NCI-H1092 (cell line): ENCODE measurements around the gene CD46.
"Not testable (repeated sequence)": the region's sequence is repeated elsewhere in the genome, so short reads cannot be mapped to it uniquely, and the experiment has no call there.

Source experiments
- DNase-seq: peaks from one replicate; lab custom pipeline; 2025; lab: John Stamatoyannopoulos, UW

The CD46 gene

GRCh38 chr1:207751790-207752455 is at the start of gene CD46:
Gene CD46 (plus strand): TSS chr1:207752054. CDS start chr1:207752213, 159 bp downstream.
- peak; percentile 91 for DNase-seq

GRCh38 chr1:207702317-207702716 is 49.5 kb upstream of the CD46 start:
- no peak for DNase-seq

DNA sequence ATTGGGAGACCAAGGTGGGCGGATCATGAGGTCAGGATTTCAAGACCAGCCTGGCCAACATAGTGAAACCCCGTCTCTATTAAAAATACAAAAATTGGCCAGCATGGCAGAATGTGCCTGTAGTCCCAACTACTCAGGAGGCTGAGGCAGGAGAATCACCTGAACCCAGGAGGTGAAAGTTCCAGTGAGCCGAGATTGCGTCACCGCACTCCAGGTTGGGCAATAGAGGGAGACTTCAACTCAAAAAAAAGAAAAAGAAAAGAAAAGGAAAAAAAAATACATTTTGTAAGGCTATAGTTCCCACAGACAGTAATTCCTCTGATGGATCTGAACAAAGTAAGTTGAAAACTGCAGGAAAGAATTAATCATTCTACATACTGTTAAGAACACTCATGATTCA is 48.1 kb upstream of the CD46 start:
- DNase-seq, result no peak

- DNase-seq, result not testable (repeated sequence)
These were observed 43.9 kb upstream of the CD46 start for GRCh38 chr1:207708004-207708403.

DNA sequence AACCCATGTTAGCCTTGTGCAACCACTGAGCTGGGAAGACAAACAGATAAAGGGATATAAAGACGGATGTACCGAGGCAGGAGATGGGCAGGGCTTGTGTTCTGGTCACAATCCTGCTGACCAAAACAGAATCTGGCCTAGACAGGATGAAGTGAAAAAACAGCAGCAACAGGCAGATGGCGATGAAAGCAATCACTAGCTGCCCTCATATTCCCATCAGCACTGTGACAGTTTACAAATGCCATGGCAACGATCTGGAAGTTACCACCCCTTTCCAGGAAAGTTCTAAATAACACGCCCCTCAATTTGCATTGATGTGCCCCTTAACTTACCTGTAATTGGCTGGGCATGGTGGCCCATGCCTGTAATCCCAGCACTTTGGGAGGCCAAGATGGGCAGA is 40.6 kb upstream of the CD46 start:
- no peak for DNase-seq

- DNase-seq, result not testable (repeated sequence)
These were observed 39.2 kb upstream of the CD46 start for GRCh38 chr1:207712701-207713100.

DNA sequence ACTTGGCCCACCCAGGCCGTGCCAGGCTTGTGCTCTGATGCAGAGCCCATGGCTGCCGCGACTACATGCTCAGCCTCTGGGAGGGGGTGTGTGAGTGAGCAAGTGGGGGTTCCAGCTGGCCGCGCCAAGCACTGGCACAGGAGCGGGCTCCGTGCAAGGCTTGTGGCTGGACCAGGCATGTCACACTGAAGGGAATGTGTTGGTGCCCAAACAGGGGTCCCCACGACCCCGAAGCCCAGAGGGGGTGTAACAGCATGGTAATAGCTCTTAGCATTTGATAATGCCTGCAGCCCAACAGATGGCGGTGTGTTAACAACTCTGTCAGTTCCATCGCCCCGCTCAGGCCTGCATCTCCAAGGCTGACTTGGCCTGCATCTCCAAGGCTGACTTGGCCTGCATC is 38.3 kb upstream of the CD46 start:
- DNase-seq, result no peak

- no peak for DNase-seq
These were observed 32.6 kb upstream of the CD46 start for GRCh38 chr1:207719234-207719633.

DNA sequence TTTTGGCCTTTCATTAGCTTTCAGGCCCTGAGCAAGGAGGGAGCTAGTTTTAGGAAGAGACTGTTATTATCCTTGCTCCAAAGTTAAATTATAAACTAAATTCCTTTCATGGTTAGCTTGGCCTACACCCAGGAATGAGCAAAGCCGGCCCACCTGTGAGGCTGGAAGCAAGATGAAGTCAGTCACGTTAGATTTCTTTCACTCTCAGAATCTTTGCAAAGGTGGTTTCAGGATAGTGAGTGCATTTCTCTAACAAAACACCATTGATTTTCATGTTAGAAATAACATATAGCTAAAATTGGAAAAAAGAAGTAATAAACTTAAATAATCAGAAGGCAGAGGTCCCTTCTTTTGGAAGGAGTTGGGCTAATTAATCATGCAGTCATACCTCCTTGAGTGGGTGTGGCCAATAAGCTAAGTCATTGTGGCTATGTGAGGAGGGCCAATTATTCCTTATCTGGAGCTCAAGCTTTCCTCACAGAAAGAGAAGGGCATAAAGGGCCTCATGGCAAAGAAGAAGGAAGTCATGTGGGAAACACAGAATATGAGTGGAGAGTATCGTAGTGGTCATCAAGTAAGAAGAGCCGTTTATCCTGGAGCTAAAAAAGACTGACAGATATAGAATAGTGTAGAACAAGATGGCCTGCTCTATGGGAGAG is 23.5 kb upstream of the CD46 start:
- DNase-seq, result not testable (repeated sequence)

DNA sequence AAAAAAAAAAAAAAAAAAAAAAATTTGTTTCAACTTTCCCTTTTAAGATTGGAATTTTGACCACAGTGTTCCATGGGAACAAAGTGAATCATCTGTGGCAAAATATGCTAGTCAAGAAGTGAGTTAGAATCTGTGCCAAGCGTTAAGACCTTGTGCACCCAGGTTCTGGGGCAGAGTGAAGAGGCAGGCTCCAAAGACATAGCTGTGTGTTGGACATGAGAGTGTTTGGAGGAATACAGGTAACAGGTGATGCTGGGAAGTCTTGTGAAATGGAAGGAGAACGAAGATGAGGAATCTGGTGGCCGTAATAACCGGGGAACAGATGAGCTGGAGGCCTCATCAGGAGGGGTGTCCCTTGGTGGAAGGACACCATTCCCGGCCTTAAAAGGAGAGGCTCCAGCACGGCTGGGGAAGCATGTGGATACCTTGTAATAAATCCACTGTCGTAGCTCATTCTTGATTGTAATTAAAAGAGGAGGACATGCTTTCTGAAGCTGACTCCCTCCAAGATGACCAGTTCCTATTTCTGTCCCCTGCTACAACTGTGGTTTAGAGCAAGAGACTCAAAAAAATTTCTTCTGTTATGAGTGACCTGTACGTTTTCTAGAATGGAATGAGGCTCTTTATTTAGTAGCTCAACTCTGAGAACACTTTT is 14.2 kb upstream of the CD46 start:
- DNase-seq, result not testable (repeated sequence)

GRCh38 chr1:207738158-207738659 is 13.6 kb upstream of the CD46 start:
- DNase-seq, result not testable (repeated sequence)

- DNase-seq, result no peak
These were observed 11.6 kb upstream of the CD46 start for GRCh38 chr1:207740207-207740606.

DNA sequence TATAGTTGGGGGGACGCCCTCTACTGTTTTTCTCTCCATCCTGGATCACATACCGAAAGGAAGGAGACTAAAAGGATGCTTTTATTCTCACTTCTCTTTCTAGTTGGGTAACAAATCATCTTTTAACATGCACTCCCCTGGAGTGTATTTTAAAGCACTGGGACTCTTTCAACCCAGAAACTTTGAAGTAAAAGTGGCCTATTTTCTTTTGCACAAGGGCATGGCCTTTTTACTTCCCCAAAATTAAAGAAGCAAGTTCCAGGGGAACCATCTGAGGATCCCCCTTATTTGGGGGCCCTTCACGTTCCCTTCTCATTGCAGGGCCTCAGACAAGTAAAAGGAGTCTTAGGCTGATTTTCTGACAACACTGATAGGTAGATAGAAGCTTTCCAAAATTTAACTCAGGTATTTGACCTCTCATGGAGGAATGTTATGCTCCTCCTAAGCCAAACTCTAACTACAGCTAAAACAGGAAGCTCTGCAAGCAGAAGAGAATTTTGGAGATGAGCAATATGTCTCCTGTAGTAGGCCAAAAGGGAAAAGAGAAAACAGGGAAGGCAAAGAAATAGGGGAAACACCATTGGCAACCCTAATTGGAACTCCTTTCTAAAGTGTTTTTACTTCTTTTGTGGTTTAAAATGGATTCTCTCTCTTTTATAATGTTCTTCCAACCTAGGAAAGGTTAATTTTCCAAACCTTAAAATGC is 8.9 kb upstream of the CD46 start:
- DNase-seq, result no peak

- DNase-seq, result no peak
These were observed 7.8 kb upstream of the CD46 start for GRCh38 chr1:207744000-207744534.

GRCh38 chr1:207745285-207745684 is 6.6 kb upstream of the CD46 start:
- DNase-seq, result no peak

DNA sequence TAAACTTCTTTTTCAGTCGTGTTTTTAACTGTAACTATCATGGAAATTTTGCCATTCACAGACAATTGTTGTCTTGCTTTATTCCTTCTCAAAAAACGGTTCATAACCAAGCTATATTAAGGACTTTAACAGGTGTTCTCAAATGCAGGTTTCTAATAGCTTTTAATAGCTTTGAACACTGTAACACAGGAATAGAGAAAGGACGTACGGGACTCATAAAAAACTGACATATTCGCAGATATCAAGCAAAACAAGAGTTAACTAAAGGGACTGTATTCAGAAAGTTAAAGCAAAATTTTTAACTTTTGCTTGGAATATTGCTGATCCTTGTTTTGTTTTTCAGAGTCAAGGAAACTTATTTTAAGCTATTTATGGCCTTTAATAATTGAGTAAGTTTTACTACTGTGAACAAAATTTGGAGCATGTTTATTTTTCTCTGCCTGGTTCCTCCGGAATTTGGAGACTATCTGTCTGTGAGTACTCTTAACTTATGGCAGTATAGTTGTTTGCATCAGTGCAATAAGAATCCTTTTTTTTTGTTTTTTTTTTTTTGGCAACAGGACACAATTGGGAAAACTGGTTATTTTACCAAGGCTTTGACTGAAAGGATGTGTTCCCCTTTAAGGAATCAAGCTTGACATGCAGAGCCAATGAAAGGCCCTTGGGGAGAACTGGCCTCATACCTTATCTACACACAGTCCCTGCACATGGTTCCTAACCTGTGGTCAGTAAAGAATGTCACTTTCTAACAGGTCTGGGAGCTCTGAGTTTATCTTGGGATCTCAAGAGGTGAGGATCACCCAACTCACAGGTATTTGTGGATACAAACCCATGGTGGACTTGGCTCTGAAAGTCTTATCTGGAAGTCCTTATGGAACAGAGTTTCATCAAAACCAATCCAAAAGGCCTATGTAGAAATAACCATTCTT is 5.8 kb upstream of the CD46 start:
- DNase-seq, result no peak

GRCh38 chr1:207747627-207748492 is 4.0 kb upstream of the CD46 start:
- no peak for DNase-seq

DNA sequence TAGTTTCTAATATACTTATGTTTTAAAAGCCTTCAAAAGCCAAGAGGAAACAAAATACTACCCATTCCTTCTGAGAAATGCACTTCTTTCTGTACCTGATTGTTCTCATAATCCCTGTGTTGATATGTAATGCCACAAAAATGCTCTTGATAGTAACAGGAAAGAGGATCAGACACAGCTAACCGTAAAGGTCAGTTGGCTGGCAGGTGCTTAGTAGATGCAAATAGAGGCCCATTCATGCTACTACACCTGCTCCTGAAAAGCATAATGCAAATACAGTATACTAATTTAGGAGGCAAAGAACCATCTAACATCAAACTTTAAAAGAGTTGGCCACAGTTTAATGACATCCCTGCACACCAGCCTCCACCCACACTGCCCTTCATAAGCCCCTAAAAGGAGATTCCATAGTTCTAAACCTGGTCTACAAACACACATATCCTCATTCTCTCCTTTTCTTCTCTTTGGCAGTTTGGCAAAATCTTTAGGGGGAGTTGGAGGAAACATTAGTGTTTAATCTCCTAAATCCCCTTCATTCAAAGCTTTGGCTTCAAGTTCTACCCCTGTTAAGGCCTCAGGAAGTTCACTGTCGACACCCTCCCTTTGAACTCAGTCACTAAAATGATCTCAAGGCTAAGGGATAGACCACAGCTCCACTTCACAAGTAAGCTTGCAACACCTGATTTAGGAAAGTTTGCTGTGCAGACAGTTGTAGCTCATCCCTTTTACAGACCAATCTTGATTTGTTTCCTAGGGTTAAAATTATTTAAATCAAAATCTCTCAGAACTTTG is 2.9 kb upstream of the CD46 start:
- peak; percentile 15 for DNase-seq

DNA sequence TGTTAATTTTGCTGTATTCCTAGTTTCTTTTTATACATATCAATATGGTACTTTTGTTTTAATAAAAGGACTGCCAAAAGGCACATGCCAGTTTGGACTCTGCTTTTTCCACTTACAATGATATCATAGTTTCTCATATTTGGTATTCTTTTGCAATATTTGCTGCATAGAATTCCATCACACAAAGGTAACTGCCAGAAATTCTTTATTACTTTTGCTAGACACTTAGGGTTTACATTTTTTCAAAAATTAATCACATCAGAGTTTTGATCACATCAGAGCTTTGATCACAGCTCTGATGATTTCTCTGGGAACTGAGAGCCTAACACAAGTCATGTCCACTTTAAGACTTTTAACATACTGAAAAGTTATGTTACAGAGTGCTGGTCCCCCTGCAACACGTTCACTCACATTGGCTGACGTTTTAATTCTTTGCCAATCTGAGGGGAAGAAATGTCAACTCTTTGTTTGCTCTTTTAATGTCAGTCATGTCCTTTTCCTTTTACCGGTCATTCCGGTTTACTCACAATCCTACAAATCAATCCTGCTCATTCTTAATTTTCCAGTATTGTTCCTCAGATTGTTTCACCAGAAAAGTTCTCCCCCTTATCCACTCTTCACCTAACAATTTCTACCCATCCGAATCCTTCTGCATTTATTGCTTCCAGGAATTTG is 1.1 kb upstream of the CD46 start:
- no peak for DNase-seq
